ENCODE results near the gene PTCH2. TPM values are rescaled to one million over a fixed set of nuclear protein-coding genes. Genes with fewer than 3 reads are reported as not detected.

The PTCH2 gene
- total and polyA plus RNA-seq, 2 of the 13 experiments (the other 11 are each of a cell fraction or from before 2014, with no cell fraction given): 0.60 to 1.5 TPM

GRCh38 chr1:44819608-44820327 is 23.3 kb downstream of the PTCH2 start (continued):
- TF ChIP-seq, protein P1, sequence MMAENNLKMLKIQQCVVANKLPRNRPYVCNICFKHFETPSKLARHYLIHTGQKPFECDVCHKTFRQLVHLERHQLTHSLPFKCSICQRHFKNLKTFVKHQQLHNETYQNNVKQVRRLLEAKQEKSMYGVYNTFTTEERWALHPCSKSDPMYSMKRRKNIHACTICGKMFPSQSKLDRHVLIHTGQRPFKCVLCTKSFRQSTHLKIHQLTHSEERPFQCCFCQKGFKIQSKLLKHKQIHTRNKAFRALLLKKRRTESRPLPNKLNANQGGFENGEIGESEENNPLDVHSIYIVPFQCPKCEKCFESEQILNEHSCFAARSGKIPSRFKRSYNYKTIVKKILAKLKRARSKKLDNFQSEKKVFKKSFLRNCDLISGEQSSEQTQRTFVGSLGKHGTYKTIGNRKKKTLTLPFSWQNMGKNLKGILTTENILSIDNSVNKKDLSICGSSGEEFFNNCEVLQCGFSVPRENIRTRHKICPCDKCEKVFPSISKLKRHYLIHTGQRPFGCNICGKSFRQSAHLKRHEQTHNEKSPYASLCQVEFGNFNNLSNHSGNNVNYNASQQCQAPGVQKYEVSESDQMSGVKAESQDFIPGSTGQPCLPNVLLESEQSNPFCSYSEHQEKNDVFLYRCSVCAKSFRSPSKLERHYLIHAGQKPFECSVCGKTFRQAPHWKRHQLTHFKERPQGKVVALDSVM (CRISPR knock-in tag; IDR thresholded peaks at IDR 0.05): peak; percentile 60
- TF ChIP-seq ZMYM2 (CRISPR knock-in tag; IDR thresholded peaks at IDR 0.05) (no peak), ZNF558 (CRISPR knock-in tag; IDR thresholded peaks at IDR 0.05; ENCODE audit: borderline replicate concordance) (no peak; the same call in 1 of the 2 replicates), ZNF205 (CRISPR knock-in tag; IDR thresholded peaks at IDR 0.05) (peak; percentile 74), ZBTB38 (CRISPR knock-in tag; IDR thresholded peaks at IDR 0.05) (no peak), ZHX2 (IDR thresholded peaks at IDR 0.05; ENCODE audit: low read depth) (no peak), ZHX2 (CRISPR knock-in tag; IDR thresholded peaks at IDR 0.05; ENCODE audit: borderline replicate concordance) (no peak), ZNF652 (CRISPR knock-in tag; IDR thresholded peaks at IDR 0.05; ENCODE audit: borderline replicate concordance, low read depth) (0 out of 2 replicates have a peak, but pooled peaks have one; percentile 21), ZNF781 (CRISPR knock-in tag; IDR thresholded peaks at IDR 0.05; ENCODE audit: borderline replicate concordance, not compliant biosample characterization) (peak; percentile 77), ZNF460 (CRISPR knock-in tag; IDR thresholded peaks at IDR 0.05; ENCODE audit: borderline replicate concordance) (no peak), HMG20B (CRISPR knock-in tag; conservative IDR thresholded peaks at IDR 0.05) (no peak; the same call in 1 of the 2 replicates), SNAPC5 (CRISPR knock-in tag; IDR thresholded peaks at IDR 0.05; ENCODE audit: borderline replicate concordance) (peak; percentile 100), ZNF280B (CRISPR knock-in tag; IDR thresholded peaks at IDR 0.05; ENCODE audit: borderline replicate concordance) (no peak; the same call in 1 of the 2 replicates), SIN3B (IDR thresholded peaks at IDR 0.05; ENCODE audit: low read length) (peak; percentile 49; the same call in 1 of the 2 replicates), FOXK2 (IDR thresholded peaks at IDR 0.05) (no peak), RBAK (CRISPR knock-in tag; IDR thresholded peaks at IDR 0.05) (no peak), ZNF101 (CRISPR knock-in tag; IDR thresholded peaks at IDR 0.05; ENCODE audit: borderline replicate concordance, low read depth) (no peak; the same call in 1 of the 2 replicates), ZNF639 (CRISPR knock-in tag; conservative IDR thresholded peaks at IDR 0.05) (no peak)

Data from HepG2 (cell line).